ENCODE results near the gene NDUFS7. TPM values are rescaled to one million over a fixed set of nuclear protein-coding genes. Genes with fewer than 3 reads are reported as not detected.
A peak's percentile ranks its signal among the peaks of the same experiment; 100 is the strongest.

NDUFS7 gene
- total and polyA plus RNA-seq, 9 of the 15 experiments (the other 6 are each of a cell fraction or from before 2014, with no cell fraction given): 6.0 to 271 (median 60.6) TPM

GRCh38 chr19:1394252-1395193 is 10.8 kb downstream of the NDUFS7 start (continued):
- TF ChIP-seq, protein P1, sequence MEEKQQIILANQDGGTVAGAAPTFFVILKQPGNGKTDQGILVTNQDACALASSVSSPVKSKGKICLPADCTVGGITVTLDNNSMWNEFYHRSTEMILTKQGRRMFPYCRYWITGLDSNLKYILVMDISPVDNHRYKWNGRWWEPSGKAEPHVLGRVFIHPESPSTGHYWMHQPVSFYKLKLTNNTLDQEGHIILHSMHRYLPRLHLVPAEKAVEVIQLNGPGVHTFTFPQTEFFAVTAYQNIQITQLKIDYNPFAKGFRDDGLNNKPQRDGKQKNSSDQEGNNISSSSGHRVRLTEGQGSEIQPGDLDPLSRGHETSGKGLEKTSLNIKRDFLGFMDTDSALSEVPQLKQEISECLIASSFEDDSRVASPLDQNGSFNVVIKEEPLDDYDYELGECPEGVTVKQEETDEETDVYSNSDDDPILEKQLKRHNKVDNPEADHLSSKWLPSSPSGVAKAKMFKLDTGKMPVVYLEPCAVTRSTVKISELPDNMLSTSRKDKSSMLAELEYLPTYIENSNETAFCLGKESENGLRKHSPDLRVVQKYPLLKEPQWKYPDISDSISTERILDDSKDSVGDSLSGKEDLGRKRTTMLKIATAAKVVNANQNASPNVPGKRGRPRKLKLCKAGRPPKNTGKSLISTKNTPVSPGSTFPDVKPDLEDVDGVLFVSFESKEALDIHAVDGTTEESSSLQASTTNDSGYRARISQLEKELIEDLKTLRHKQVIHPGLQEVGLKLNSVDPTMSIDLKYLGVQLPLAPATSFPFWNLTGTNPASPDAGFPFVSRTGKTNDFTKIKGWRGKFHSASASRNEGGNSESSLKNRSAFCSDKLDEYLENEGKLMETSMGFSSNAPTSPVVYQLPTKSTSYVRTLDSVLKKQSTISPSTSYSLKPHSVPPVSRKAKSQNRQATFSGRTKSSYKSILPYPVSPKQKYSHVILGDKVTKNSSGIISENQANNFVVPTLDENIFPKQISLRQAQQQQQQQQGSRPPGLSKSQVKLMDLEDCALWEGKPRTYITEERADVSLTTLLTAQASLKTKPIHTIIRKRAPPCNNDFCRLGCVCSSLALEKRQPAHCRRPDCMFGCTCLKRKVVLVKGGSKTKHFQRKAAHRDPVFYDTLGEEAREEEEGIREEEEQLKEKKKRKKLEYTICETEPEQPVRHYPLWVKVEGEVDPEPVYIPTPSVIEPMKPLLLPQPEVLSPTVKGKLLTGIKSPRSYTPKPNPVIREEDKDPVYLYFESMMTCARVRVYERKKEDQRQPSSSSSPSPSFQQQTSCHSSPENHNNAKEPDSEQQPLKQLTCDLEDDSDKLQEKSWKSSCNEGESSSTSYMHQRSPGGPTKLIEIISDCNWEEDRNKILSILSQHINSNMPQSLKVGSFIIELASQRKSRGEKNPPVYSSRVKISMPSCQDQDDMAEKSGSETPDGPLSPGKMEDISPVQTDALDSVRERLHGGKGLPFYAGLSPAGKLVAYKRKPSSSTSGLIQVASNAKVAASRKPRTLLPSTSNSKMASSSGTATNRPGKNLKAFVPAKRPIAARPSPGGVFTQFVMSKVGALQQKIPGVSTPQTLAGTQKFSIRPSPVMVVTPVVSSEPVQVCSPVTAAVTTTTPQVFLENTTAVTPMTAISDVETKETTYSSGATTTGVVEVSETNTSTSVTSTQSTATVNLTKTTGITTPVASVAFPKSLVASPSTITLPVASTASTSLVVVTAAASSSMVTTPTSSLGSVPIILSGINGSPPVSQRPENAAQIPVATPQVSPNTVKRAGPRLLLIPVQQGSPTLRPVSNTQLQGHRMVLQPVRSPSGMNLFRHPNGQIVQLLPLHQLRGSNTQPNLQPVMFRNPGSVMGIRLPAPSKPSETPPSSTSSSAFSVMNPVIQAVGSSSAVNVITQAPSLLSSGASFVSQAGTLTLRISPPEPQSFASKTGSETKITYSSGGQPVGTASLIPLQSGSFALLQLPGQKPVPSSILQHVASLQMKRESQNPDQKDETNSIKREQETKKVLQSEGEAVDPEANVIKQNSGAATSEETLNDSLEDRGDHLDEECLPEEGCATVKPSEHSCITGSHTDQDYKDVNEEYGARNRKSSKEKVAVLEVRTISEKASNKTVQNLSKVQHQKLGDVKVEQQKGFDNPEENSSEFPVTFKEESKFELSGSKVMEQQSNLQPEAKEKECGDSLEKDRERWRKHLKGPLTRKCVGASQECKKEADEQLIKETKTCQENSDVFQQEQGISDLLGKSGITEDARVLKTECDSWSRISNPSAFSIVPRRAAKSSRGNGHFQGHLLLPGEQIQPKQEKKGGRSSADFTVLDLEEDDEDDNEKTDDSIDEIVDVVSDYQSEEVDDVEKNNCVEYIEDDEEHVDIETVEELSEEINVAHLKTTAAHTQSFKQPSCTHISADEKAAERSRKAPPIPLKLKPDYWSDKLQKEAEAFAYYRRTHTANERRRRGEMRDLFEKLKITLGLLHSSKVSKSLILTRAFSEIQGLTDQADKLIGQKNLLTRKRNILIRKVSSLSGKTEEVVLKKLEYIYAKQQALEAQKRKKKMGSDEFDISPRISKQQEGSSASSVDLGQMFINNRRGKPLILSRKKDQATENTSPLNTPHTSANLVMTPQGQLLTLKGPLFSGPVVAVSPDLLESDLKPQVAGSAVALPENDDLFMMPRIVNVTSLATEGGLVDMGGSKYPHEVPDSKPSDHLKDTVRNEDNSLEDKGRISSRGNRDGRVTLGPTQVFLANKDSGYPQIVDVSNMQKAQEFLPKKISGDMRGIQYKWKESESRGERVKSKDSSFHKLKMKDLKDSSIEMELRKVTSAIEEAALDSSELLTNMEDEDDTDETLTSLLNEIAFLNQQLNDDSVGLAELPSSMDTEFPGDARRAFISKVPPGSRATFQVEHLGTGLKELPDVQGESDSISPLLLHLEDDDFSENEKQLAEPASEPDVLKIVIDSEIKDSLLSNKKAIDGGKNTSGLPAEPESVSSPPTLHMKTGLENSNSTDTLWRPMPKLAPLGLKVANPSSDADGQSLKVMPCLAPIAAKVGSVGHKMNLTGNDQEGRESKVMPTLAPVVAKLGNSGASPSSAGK (IDR thresholded peaks at IDR 0.05): no peak
- TF ChIP-seq ZNF740 (CRISPR knock-in tag; IDR thresholded peaks at IDR 0.05): peak; percentile 35; the same call in 1 of the 2 replicates
- no peak for TF ChIP-seq ZNF740 (tag; IDR thresholded peaks at IDR 0.05)
- no peak for TF ChIP-seq NEUROD1 (IDR thresholded peaks at IDR 0.05; ENCODE audit: borderline replicate concordance, low read depth, low read length, partially characterized antibody)
